Activated T-helper 1 cell treated with anti-CD3 and anti-CD28 coated beads, Interleukin-2, amount 50 U/mL, for 16 hours (primary cell): ENCODE measurements around the gene MYO16.

ENCODE experiments used
- DNase-seq, 2 donors: peaks; one replicate each; pipeline ENCODE4 v3.0.0-alpha.2; 2020; ENCODE audit warnings: low read depth in 1 of 2, low spot score in 1 of 2

The MYO16 gene

DNA sequence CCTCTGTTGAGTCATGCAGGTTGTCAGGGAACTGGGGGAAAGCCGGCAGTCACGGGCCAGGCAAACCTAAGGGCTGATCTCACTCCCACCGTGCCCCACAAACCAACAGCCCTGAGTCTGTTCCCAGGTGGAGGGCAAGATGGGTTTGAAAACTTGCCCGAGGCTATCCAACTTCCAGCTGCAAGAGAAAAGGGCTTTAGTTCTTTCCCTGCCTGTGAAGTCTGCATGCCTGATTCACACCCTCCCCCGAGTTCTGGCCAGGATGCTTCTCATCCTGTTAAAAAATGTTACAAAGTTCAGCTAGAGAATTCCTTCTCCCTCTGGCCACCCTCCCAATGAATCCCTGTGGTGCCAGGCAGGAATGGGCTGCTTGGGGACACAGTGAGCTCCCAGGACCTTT, 33.1 kb downstream of the MYO16 start:
- DNase-seq, result no peak

DNA sequence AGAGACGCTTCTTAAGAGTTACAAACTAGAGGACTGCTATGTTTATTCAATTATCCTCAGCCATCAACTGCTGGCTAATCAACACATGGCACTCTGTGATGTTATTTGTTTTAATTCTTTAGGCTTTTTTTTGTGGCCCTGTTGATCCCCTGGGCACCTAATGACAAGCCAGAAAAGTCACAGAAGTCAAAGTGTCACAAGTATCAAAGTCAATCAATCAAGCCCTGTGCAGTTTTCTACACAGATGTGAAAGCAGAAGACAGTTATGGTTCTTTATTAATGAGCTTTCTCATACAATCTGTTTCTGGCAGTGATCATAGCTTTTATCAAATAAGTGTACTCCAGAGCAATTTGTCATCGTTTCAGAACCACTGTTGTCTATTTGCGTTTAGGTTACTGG, 34.3 kb downstream of the MYO16 start:
- no peak for DNase-seq

DNA sequence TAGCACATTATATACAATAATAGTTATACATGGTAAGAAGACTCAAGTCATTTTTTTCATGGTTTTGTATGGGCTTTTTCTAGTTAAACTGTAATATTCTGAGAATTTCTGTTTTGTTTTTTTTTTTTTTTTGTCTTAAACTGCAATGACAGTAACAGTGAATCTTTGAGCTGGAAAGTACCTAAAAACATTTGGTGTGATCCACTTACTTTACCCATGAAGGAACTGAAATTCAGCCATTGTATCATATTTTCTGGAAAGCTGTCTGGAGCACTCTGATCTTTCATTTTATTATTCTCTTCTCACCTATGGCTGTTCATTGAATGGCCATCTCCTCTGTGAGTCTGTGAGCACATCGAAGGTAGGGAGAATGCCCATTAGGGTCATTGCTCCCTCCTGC, 37.8 kb downstream of the MYO16 start:
- no peak for DNase-seq

DNA sequence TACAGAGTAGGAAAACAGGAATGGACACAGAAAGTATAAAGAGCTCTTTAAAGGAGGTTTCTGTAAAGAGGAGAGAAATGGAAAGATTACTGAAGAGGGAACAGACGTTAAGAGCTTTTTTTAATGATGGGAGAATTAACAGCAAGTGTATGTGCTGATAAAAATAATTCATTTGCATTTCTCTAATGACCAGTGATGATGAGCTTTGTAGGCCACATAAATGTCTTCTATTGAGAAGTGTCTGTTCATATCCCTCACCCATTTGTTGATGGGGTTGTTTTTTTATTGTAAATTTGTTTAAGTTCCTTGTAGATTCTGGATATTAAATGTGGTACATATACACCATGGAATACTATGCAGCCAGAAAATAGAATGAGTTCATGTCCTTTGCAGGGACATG, 40.0 kb downstream of the MYO16 start:
- DNase-seq, result no peak

DNA sequence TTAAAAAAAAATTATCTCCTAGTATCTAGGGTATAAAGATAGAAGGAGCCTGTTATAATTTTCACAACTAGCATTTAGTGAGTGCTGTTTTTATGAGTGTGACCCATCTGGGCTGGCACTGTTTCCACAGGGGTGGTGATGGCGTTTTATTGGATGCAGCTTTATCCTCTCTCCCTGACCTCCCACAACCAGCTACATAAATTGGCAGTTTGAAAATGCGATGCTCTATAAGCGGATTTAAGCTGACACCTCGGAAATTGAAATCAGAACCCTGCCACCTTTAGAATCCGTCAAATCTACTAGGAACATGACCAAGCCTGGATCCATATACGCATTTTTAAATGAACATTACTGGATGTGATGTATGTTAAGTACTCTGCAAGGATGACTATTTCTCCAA, 44.9 kb downstream of the MYO16 start:
- no peak for DNase-seq

DNA sequence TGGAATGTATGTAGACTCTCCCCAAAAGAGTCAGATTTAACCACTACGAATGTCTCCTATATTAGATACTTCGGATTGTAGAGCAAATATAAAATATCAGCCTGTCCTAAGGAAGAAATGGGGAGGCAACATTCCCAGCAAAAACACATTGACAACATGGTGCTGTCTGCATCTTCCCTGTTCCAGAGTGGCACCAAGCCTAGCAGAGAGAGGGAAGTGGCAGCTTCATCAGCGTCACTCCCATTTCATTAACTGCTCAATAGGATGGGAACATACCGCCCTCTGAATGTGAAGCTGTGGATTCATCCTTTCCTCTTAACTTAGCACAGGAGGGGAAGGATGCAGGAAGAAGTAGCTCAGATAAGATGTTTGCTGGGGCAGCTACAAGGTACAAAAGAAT, 45.4 kb downstream of the MYO16 start:
- DNase-seq, result no peak

DNA sequence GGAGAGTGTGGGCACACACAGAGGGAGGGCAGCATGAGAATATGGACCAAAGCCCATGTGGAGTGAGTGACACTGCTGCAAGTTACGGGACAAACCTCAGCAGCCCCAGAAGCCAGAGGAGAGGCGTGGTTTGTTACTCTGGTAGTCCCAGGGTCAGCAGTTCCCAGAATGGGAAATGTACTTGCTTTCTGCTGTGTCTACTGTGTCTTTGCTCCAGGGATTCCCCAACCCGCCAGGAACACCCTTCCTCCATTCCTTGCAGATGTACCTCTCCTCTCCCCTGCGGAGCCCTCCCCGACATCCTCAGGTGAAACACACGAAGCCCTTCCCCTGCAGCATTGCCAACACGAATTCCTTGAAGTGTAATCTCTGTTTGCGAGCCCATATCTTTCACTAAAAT, 47.2 kb downstream of the MYO16 start:
- DNase-seq, result no peak

DNA sequence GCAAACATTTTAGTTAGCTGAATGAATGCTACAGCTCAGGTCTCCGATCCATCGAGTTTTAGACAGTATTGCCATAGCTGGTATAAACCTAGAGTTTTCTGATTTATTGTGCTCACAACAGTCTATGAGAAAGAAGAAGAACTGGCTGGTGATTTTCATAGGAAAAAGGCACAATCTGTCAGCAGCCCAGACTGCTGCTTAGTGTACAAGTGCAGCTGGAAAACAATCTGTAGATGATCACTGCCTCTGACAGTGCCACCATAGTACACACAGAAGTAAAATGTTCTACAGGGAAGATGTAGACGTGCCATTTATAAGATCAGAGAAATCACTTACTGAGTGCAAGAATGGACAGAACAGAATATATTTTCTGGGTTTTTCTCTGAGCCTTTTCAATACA, 48.4 kb downstream of the MYO16 start:
- DNase-seq, result no peak

DNA sequence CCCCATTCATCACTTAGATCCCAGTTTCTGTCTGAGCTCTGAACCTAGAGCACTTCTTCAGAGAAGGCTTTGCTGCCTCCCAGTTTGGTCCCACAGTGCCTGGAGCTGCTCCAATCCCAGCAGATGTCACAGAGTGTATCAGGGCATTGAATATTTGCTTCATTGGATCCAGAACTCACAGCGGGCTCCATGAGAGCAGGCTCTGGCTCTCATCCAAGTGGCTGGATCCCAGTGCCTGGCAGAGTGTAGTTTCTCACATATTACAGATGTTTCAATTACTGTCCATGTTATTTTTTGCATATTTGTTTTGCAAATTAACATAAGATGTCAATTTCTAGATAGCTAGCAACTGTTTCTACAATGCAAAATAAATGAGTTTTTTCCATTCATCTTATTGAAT, 50.6 kb downstream of the MYO16 start:
- DNase-seq, result no peak

DNA sequence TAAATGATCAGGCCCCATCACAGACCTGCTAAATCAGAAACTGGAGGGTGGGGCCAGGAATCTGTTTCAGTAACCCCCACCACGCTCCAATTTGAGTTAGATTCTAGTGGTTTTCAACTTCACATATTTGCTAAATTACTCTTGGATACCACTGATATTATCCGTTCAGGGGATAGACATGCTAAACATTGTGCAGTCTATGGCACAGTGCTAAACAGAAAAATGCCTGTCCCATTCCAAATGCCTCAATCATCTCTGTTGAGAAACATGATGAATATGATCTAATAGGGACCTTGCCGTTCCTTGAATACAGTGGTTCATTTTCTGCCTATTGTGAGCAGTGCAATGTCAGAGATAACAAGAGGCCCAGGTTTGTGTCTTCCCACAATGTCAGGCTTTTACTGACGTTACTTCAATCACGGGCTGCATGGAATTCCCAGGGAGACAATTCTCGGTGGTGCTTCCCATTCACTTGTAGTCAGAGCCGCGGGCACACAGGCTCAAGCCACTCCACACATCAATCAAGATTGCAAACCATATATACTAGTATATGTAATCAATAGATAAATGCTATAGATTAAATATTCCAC, 52.7 kb downstream of the MYO16 start:
- DNase-seq, result no peak

DNA sequence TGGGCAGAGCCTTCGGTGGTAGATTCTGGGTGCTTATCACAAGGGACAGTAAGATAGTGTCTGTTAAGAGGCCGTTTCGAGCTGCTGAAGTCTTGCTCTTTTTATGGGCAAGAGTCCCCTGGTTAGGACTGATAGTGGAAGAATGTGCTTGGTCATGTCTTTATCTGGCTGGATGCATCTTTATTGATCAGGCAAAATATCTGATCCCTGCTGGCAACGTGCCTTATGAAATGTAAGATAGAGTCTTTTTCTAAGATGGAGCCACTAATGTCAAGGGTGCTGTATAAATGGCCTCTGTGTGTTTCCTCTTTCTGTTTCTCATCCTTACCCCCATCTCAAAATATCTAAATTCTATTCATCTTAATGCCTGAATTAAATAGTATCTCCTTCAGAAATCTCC, 53.3 kb downstream of the MYO16 start:
- DNase-seq, result no peak

DNA sequence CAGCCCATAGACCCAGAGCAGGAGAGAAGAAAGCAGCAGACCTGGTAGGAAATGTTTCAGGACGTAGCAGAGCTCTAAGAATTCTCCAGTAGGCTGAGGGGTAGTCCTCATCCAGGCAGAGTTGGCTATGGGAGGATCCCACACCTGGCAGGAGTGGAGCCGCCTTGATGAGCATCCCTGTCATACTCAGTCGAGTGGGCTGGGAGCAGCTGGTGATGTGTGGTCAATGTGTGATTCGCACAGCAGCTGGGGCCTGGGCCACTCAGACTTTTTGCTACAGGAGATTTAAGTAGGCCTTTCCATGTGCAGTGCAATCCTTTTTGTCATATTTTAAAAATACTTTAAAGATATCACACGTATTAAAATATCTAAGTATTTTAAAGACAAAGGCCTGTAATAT, 56.6 kb downstream of the MYO16 start:
- no peak for DNase-seq

DNA sequence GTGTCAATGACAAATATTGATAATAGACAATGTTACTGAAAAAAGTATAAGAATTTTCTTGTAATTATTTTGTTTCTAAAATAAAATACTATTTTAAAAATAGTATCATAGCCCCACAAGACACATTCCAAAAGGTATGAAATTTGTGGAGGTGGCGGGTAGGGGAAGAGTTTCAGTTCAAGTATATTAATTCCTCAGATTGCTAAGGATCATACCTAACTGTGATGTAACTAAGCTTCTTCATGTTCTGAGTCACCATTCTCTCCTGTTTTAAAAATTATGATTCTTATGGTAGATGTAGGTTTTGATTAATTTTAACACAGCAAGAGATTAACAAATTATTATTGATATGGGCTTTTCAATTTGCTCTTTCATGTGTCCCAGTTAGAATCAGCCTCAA, 61.3 kb downstream of the MYO16 start:
- DNase-seq, result no peak

DNA sequence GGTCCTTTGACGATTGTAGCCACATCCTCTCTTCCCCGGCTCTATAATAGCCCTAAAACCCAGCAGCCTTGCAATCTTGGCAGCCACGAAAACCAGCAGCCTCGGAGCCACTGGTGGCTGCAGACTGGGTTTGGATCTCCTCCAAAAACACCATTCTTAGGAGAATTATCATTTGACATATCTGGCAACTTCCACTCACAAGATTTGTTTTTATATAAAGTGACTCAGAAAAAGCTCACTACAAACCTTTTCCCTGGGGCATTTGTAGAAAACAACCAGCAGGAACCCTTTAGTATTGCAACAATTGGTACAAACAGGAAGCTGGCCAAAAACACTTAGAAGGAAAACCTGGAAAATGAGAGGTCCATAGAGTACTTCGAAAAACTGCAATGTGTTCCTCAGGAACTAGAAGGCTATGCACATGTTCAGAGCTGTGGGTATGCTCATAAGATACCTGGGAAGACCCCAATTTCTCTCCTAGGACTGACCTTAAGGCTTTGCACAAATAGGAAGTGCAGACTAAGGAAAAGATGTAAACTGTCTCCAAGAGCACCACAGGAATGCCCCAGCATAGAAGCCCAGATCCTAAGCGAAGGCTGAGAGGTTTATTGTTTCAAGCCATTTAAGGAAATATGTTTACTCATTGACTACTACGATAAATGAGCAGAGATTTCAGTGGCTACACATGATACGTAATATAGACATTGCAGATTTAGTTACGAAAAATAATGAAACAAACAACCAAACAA, 71.2 kb downstream of the MYO16 start:
- DNase-seq, result no peak

DNA sequence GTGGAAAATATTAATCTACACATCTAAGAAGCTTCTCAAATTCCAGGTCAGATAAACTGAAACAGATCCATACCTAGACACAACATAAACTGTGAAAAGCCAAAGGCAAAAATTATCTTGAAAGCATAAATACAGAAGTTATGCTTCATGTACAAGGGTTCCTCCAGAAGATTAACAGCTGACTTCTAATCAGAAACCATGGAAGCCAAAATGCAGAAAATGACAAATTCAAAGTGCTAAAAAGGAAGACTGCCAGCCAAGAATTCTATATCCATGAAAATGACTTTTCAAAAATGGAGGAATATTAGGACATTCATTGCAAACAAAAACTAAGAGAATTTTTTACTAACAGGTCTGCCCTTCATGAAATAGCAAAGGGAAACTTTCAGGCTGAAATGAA, 72.8 kb downstream of the MYO16 start:
- no peak for DNase-seq

DNA sequence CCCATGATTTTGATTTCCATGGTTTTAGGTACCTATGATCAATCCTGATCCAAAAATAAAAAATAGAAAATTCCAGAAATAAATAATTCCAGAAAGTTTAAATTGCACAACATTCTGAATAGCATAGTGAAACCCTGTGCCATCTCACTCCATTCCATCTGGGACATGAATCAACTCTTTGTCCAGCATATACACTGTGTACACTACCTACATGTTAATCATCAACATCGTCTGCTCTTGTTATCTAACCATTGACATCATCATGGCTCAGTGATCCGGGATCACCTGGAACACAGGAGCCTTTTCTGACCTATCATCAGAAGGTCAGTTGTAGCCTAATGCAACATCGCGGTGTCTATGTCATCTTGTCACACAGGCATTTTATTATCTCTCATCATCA, 75.6 kb downstream of the MYO16 start:
- no peak for DNase-seq

DNA sequence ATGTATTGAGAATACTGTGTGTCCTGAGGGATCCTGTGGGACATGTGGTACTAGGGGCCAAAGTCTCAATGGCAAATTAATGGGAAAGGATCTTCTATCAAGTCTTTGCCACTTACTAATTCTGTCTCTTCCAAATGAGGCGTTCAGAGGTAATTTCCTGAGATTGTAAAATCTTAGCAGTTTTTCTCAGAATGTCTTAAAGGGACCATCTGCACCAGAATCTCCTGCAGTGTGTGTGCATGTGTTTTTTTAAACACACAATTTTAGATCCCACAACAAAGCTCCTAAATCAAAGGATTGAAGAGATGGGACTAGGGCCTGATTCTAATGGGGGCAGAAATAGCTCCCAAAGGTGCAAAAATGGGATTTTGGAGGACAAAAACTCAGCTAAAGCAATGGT, 78.2 kb downstream of the MYO16 start:
- DNase-seq, result no peak

DNA sequence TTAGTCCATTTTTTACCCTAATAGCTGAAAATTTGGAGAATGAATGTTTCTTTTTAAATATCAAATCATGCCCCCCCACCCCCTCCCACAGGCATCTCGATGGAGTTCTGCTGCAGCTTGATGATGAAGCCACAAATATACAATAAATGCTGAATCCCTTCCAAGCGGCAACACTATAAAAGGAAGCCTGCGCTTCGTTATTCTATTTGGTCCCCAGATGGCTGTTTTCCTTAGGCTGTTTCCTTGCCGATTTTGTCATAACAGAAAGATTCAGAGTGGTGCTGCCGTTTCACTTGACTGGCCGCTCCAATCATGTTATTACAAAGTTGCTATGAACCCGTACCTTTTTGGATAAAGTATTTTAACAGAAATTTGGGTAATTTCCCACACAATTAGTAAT, 79.5 kb downstream of the MYO16 start:
- DNase-seq, result no peak

DNA sequence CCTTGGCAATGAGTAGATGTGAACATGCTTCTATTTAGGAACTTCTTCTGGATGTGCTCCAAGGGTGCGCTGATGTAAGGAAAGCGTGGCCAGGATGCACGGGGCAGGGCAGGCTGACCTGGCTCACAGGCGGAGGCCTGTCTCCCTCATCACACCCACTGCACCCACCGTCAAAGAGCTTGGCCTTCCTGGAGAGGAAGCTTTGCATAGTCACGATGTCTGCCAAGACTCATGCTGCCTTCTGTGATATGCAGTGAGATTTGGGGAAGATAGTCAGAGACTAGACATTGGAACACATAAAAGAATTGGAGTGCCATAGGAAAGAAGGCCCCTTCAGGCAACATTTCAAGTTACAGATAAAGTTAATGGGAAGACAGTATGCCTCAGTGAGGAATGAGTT, 82.0 kb downstream of the MYO16 start:
- no peak for DNase-seq

DNA sequence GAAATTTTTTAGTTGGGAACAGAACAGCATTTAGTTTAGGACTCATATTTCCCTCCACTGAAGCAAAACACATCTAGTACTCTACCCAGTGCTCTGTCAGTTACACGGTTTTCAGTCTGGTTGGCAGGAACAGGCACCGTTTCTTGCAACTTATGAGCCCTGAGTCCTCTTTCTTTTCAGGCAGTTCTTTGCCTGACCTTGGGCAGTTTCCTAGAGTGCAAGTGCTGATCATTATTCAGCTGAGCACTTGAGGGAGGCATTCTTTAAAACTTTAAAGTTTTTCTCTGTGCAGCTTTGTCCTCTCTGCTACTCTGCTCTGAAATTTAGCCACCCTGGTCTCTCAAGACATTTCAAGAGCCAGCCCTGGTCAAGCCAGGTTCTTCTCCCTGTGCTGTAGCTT, 96.1 kb downstream of the MYO16 start:
- no peak for DNase-seq

DNA sequence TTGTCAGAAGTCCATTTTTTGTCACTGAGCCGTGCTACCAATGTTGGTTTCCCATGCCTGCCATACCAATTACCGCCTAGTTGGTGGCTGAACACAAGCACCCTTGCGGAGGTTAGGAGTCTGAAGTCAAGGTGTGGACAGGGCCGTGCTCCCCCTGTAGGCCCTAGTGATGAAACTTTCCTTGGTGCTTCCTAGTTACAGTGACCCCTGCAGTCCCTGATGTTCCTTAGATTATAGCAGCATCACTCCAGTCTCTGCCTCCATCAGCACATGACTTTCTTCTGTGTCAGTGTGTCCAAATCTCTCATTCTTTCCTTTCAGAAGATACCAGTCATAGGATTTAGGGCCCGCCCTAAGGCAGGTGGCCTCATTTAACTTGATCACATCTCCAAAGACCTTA, 99.0 kb downstream of the MYO16 start:
- DNase-seq, result no peak

DNA sequence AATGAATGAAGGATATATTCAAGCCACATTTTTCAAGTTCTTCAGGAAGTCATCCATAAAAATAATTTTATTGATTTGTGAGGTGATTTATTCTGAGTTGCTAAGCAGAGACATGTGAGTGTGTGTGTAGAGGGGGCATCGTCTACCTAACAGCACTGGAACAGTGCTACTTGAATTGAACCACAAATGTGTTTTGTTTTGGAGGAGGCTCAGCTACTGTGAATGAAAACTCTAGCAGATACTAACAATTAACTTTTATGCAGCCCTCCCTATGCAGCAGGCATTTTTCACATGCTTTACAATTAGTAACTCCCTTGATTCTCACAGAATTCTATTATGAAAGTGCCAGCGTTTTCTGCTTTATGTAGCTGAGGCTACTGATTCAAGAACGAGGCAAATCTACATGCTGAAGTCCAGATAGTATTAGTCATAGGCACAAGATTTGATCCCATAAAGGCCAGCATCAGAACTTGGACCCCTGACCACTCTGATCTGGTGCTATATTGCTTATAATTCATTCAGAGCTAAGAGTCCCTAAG, 103.7 kb downstream of the MYO16 start:
- DNase-seq, result no peak

DNA sequence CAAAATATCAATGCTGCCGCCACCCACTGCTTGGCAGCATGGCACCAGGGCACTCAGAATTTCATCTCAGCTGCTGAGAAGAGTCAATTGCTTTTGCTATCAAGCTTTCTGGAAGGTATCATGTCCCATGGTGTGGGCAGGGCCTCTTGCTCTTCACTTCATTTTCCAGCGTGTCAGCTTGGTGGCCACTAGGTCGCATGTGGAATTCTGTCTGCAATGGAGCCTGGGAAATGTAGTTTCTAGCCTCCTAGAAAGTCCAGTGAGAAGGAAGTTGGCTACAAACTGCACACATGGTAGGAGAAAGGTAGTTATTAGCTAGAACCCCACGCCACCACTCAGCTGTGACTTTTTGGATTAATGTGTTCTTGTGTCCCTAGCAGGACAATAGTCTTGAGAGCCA, 105.3 kb downstream of the MYO16 start:
- no peak for DNase-seq
